Measurements from ENCODE around the gene RUFY3.

Gene RUFY3

DNA sequence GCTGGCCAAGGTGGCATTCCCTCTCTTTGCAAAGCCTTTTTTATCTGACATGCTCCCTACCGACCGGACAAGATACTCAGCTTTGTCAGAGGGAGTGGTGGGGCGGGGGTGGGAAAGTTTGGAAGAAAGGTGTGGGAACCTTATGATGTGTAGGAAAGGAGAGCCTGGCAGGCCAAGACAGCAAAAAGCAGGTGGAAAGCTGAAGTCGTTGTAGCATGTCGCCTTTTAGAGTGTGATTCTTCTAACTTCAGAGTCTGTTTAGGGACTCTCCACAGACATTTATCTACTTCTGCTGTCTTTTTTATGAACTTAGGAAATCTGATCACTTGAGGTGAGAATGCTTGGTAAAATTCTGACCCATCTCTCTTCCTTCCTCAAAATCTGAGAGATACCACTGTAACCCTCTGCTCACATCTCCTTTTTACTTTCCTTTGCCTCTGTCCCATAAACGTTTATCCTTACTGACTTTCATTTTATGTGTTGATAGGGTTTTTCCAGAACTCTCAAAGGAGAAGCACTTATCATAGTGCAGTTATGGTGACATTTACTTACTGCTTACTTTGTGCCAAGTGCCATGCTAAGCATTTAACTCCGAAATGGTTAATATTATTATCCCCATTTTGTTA is 8.2 kb upstream of the RUFY3 start:
- TF ChIP-seq, protein P1, sequence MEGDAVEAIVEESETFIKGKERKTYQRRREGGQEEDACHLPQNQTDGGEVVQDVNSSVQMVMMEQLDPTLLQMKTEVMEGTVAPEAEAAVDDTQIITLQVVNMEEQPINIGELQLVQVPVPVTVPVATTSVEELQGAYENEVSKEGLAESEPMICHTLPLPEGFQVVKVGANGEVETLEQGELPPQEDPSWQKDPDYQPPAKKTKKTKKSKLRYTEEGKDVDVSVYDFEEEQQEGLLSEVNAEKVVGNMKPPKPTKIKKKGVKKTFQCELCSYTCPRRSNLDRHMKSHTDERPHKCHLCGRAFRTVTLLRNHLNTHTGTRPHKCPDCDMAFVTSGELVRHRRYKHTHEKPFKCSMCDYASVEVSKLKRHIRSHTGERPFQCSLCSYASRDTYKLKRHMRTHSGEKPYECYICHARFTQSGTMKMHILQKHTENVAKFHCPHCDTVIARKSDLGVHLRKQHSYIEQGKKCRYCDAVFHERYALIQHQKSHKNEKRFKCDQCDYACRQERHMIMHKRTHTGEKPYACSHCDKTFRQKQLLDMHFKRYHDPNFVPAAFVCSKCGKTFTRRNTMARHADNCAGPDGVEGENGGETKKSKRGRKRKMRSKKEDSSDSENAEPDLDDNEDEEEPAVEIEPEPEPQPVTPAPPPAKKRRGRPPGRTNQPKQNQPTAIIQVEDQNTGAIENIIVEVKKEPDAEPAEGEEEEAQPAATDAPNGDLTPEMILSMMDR (conservative IDR thresholded peaks at IDR 0.05; ENCODE audit: control insufficient read depth, insufficient read depth, low read depth, low read length), result no peak
- H3K4me3 ChIP-seq (ENCODE audit: control insufficient read depth, low read depth, low read length), result no peak overlapping the region
- no peak for DNase-seq (ENCODE audit: low read depth)

DNA sequence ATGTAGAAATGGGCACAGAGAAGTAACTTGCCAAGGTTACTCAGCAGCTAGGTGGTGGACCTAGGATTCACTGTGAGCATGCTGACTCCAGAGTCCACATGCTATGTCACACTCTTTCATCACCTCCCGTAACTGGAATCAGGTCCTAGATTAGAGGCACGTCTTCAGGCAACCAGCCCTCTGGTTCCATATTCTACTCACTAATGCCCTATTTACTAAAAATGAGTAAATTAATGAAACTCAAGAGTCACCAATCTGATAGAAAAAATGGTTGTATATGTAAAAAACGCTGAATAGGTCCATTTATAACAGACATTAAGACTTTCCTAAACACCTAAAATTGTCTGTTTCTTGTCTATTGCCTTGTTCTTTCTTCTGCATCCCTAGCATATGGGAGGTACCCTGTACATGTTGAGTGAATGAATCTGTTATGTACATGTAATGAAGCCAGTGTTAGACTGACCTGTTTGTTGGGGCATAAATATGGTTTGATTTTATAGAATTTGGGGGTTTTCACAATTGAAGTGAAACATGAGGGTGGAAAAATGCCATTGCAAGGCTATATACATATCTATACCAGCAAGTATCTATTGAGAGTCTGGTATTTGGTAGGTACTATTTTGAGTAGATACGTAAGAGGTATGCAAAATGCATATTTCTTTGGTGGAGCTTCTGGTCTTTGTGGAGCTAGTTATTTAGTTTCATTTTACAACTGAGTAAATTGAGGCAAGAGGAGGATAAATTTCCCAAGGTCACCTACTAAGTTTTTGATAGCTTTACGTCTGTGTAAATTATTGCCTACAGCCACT is 7.5 kb upstream of the RUFY3 start:
- DNase-seq (ENCODE audit: low read depth), result no peak
- H3K4me3 ChIP-seq (ENCODE audit: control insufficient read depth, low read depth, low read length), result no peak overlapping the region
- TF ChIP-seq, protein P1 (conservative IDR thresholded peaks at IDR 0.05; ENCODE audit: control insufficient read depth, insufficient read depth, low read depth, low read length), result no peak

DNA sequence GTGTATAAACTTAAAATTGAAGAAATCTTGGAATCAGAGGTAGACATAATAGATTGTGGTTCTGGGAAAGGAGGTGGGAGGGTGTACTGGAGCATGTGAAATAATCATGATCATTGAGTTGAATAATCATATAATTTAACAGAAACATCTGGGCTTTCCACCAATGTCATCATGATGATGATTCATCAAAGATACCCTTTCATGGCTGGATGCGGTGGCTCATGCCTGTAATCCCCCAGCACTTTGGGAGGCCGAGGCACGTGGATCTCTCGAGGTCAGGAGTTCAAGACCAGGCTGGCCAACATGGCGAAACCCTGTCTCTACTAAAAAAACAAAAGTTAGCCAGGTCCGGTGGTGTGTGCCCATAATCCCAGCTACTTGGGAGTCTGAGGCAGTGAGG is 6.7 kb upstream of the RUFY3 start:
- peak; percentile 79 for DNase-seq (ENCODE audit: low read depth)
- no peak overlapping the region for H3K4me3 ChIP-seq (ENCODE audit: control insufficient read depth, low read depth, low read length)
- TF ChIP-seq, protein P1 (conservative IDR thresholded peaks at IDR 0.05; ENCODE audit: control insufficient read depth, insufficient read depth, low read depth, low read length), result no peak

DNA sequence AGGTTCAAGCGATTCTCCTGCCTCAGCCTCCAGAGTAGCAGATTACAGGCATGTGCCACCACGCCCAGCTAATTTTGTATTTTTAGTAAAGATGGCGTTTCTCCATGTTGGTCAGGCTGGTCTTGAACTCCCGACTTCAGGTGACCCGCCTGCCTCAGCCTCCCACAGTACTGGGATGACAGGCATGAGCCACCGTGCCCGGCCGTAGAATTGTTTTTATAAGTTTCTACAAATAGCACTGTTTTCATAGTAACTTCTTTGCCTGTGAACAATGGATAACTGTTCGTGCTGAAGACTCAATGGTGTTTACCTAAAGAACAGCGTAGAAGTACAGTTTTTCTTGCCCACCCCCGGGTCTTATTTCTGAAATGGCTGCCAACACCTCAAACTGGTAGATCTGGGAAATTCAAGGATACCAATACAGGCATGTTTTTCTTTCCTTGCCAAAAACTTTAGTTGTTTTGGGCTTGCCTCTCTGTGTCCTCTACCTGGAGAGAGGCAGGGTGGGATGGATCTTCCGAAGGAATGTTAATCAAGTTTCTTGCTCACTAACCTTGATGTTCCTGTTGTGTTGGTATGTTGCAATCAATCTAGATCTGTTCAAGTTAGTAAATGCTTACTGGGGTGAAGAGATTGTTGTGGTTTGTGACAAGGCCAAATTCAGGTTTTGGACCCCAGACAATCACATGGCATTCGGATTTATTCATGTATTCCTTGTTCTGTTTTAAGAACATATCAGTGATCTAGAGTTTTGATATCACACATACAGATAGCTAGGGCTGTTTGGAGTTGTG is 2.8 kb upstream of the RUFY3 start:
- TF ChIP-seq, protein P1 (conservative IDR thresholded peaks at IDR 0.05; ENCODE audit: control insufficient read depth, insufficient read depth, low read depth, low read length), result no peak
- no peak overlapping the region for H3K4me3 ChIP-seq (ENCODE audit: control insufficient read depth, low read depth, low read length)
- no peak for DNase-seq (ENCODE audit: low read depth)

DNA sequence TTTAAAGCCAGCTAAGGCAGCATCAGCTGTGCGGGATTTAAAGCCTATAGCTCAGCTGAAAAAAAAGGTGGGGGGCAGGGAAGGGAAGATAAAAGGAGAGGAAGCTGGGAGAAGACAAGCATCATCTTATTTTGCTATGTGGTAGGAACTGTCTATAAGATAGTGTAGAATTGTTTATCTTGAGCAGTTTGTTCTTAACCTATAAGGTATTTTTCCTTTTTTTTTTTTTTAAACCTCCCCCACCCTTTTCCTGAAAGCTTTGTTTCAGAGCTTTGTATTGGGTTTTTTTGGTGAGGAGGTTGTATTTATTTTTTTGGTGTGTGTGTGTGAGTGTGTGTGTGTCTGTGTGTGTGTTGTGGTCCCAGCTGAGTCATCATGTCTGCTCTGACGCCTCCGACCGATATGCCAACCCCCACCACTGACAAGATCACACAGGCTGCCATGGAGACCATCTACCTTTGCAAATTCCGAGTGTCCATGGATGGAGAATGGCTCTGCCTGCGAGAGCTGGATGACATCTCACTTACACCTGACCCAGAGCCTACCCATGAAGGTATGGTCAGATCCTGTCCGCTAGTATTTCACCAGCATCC is 531 bp downstream of the RUFY3 start:
- peak; percentile 88 for DNase-seq (ENCODE audit: low read depth)
- TF ChIP-seq, protein P1 (conservative IDR thresholded peaks at IDR 0.05; ENCODE audit: control insufficient read depth, insufficient read depth, low read depth, low read length), result no peak
- peak overlapping the region; percentile 56 for H3K4me3 ChIP-seq (ENCODE audit: control insufficient read depth, low read depth, low read length)

DNA sequence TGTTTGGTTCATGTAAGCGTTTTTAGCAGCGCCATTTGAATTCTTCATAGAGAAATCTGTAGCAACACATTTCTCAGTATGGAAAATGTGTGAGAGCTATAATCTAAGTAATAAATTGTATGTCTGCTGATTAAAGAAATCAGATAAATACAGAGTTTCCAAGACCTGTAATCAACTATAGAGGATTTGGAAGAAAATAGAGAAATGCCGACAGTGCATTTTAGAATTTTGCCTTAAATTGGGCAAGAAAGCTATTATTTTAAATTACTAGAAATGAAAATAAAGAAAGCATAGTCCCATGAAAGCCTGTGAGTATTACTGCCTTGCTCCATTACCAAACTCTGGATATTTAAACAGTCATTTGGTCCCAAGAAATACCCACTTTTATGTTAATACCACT is 2.7 kb downstream of the RUFY3 start:
- TF ChIP-seq, protein P1 (conservative IDR thresholded peaks at IDR 0.05; ENCODE audit: control insufficient read depth, insufficient read depth, low read depth, low read length), result no peak
- no peak overlapping the region for H3K4me3 ChIP-seq (ENCODE audit: control insufficient read depth, low read depth, low read length)
- DNase-seq (ENCODE audit: low read depth), result no peak

Measured in fibroblast of mammary gland (primary cell).